Skin epidermis (tissue), 12 donors: Measurements from ENCODE around the gene NAIF1.
"Not testable (repeated sequence)": the region's sequence is repeated elsewhere in the genome, so short reads cannot be mapped to it uniquely, and the experiment has no call there.

Experiments
- H3K27ac ChIP-seq, 21 experiments: fragments of 200-600 bp; sonication (generic) in 11 of 21; one replicate each; pipeline ENCODE4 v1.5.0; 2020; ENCODE audit warnings: mild to moderate bottlenecking in 3 of 21, inconsistent platforms in 2 of 21, moderate library complexity in 2 of 21
- H3K4me3 ChIP-seq, 7 experiments: fragments of 200-600 bp; sonication (generic) in 2 of 7; one replicate each; pipeline ENCODE4 v1.5.0; 2020; ENCODE audit warnings: inconsistent platforms in 2 of 7, mild to moderate bottlenecking in 2 of 7, moderate library complexity in 1 of 7

Gene NAIF1

DNA sequence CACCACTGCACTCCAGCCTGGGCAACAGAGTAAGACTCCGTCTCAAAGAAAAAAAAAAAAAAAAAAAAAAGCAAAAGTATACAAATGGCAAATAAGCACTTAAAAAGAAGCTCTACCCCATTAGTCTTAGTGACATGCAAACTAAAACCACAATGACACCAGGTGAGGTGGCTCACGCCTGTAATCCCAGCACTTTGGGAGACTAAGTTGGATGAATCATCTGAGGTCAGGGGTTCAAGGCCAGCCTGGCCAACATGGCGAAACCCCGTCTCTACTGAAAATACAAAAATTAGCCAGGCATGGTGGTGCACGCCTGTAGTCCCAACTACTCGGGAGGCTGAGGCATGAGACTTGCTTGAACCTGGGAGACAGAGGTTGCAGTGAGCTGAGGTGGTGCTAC is 21.7 kb downstream of the NAIF1 start:
- not testable (repeated sequence) for H3K4me3 ChIP-seq

DNA sequence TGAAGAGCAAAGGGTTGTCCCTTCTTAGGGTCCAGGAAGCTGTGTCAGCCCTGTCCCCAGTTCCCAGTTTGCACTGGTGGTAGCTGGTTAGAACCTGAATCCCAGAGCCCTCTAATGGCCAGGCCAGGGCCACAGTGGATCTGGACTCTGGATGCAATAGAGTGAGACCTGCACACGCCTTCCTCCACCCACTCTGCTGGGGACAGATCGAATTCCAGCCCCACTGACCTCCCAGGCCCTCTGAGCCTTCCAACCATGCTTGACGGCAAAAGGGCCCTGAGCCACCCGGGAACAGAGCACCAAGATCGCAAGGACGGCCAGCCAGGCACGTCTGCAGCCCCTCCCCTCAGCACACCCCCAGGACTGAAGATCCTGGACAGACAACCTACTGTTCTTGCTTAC is 23.7 kb downstream of the NAIF1 start:
- Histone ChIP-seq H3K4me3 (no peak overlapping the region), H3K27ac (no peak overlapping the region)

More for the DNA sequence above, 21.7 kb downstream of the NAIF1 start:
- not testable (repeated sequence) for H3K27ac ChIP-seq

DNA sequence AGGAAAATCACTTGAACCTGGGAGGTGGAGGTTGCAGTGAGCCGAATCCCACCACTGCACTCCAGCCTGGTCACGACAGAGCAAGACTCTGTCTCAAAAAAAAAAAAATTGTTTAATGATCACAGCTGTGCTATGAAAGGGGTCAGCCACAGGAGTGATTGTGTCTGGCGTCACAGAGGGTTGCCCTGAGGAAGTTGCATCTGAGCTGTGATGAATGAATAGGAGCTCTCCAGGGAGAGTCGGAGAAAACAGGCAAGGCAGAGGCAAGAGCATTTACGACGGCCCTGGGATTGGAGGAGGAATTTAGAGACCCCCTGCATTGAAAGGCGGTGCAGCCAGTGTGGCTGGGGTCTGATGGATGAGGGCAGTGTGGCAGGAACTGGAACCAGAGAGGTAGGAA is 25.1 kb downstream of the NAIF1 start:
- Histone ChIP-seq H3K27ac (no peak overlapping the region), H3K4me3 (no peak overlapping the region)

DNA sequence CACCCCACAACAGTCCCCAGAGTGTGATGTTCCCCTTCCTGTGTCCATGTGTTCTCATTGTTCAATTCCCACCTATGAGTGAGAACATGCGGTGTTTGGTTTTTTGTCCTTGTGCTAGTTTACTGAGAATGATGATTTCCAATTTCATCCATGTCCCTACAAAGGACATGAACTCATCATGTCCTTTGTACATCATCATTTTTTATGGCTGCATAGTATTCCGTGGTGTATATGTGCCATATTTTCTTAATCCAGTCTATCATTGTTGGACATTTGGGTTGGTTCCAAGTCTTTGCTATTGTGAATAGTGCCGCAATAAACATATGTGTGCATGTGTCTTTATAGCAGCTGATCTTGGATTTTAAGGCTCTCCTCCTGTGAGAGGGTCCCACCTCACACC is 26.3 kb downstream of the NAIF1 start:
- H3K4me3 ChIP-seq, H3K27ac ChIP-seq: not testable (repeated sequence)

DNA sequence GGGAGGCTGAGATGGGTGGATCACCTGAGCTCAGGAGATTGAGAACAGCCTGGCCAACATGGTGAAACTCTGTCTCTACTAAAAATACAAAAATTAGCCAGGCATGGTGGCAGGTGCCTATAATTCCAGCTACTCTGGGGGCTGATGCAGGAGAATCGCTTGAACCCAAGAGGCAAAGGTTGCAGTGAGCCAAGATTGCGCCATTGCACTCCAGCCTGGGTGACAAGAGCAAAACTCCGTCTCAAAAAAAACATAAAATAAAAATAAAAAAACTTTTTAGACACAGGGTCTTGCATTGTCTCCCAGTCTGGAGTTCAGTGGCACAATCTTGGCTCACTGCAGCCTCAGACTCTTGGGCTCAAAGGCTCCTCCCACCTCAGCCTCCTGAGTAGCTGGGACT is 30.6 kb downstream of the NAIF1 start:
- H3K4me3 ChIP-seq, H3K27ac ChIP-seq: not testable (repeated sequence)

DNA sequence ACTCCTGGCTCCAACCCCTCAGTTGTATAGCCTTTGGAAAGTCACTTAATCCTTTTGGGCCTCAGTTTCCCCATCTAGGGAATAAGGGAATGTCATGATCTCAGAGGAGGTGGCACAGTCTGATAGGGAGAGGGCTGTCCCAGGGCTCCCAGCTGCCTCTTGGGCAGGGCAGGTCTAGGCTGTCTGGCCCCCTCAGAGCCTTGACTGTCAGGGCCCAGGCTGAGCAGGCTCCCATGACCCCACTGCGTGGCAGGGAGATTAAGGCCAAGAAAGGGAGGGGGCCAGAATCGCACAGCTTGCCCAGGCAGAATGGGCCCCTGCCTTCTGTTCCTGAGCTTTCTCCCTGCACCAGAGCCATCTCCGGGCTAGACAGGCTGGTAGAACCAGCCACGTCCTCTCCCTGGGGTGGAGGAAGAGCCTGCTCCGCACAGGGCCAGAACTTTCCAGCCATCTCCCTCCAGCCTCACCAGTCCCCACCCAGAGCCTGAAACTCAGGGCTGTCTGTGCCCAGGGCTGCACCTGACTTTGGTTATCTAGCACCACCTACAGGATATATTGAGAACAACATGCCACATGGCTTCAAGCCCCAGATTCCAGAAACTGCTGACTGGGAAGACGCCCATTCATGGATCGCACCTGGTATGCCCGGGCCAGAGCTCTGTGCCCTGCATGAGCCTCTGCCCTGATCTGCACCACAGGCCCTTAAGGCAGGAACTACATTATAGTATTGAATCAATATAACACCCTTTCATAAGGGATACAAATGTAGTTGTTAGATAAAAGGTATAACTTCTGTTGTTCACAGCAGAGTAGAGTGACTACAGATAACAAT is 32.1 kb downstream of the NAIF1 start:
- peak overlapping the region in 14 of 21 experiments; percentile 19 to 79 (median 58) for H3K27ac ChIP-seq
- no peak overlapping the region for H3K4me3 ChIP-seq

DNA sequence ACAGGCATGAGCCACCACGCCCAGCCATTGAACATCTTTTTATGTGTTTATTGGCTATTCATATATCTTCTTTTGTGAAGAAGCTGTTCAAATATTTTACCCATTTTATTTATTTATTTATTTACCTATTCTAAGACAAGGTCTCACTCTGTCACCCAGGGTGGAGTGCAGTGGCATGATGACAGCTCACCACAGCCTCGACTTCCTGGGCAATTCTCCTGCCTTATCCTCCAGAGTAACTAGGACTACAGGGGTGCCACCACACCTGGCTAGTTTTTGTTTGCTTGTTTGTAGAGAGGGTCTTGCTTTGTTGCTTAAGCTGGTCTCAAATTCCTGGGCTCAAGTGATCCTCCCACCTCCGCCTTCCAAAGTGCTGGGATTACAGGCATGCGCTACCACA is 33.5 kb downstream of the NAIF1 start:
- Histone ChIP-seq H3K27ac (peak overlapping the region in 5 of 21 experiments; percentile 27 to 74 (median 44)), H3K4me3 (no peak overlapping the region)

DNA sequence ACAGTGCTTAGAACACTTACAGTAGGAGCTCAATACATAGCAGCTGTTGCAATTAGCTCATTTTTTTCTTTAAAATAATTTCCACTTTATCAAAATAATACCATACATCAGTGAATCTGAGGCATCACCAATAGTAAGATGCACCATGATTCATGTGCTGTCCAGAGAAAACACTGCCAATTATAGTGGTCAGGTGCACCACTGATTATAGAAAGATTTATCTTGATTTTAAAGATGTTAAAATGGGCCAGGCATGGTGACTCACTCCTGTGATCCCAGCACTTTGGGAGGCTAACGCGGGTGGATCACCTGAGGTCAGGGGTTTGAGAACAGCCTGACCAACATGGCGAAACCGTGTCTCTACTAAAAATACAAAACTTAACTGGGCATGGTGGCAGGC is 39.4 kb downstream of the NAIF1 start:
- peak overlapping the region in 12 of 21 experiments; percentile 8 to 95 (median 68) for H3K27ac ChIP-seq
- H3K4me3 ChIP-seq, result no peak overlapping the region

DNA sequence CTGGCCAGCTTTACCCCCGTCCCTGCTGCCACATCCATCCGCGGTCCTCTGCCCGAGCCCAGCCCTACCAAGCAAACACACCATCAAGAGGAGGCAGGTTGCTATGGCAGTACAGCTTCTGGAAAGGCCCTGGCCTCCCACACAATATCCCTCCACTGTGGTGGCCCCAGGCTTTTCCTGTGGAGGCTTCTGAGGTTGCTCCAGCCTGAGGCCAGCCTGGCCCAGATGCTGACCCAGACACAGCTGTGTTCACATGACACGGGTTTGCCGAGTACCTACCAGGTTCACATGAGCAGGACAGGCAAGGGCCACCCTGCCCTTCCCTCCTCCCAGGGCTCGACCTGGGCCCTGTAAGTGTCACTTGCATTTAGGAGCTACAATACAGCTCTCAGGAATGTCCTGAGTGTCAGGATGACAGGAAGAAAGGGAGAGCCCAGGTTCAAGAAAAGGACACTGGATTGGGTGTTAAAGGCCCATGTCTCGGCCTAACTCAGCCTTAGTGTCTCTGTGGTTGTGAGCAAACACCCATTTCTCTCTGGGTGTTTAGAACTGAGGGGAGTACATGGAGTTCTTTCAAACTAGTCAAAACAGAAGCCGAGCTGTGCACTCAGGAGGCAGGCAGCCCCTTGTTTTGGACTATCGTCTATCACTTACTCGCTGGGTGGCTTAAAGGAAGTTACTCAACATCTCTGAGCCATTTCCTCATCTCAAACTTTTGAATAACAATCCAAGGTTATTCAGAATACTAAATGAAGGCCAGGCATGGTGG is 40.2 kb downstream of the NAIF1 start:
- Histone ChIP-seq H3K27ac (peak overlapping the region in 19 of 21 experiments; percentile 5 to 95 (median 67)), H3K4me3 (no peak overlapping the region)

DNA sequence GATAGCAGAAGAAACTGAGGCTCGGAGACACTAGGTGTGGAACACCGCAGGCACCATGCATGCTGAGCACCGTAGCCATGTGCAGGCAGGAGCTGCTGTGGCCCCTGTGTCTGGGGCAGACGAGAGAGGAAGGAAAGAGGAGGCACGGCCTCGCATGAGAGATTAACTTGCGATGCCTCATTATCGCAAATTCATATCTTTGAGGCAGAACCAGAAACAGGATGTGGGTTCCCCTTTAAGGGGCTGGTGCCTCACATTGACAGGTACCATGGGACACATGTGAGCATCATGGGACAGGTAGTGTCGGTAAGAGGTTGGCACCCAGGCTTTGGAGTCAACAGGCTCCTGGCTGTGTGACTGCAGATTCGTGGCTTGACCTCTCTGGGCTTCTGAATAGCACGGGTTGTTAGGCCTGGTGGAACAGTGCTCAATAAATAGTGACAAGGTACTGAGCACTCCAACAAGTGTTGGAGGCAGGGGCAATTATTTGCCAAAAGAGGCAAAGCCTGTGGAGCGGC is 40.8 kb downstream of the NAIF1 start:
- Histone ChIP-seq H3K4me3 (no peak overlapping the region), H3K27ac (peak overlapping the region in 18 of 21 experiments; percentile 5 to 95 (median 68))

DNA sequence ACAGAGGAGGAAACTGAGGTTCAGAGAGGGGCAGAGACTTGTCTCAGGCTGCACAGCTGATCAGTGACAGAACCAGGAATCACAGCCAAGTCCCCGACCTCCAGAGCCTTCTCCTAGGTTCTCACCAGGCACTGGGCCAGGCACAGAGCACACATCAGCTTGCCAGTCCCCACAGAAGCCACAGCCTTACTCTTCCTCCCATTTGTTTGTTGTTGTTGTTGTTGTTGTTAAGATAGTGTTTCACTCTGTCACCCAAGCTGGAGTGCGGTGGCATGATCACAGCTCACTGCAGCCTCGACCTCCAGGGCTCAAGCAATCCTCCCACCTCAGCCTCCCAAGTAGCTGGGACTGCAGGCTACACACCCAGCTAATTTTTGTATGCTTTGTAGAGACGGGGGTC is 41.4 kb downstream of the NAIF1 start:
- peak overlapping the region in 14 of 21 experiments; percentile 4 to 95 (median 56) for H3K27ac ChIP-seq

DNA sequence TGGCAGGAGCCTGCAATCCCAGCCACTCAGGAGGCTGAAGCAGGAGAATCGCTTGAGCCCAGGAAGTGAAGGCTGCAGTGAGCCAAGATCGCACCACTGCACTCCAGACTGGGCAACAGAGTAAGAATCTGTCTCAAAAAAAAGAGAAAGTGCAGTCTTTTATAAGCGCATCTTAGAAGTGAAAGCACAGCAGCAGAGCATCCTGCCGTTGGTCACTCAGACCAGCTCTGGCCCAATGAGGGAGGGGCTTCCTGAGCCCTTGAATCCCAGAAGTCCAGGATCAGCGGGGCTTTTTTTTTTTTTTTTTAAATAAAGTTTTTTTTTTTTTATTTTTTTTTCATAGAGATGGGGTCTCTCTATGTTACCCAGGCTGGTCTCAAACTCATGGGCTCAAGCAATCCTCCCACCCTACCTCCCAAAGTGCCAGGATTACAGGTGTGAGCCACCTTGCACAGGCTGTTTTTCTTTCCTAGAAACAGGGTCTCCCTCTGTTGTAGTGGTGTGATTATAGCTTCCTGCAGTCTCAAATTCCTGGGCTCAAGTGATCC is 42.3 kb downstream of the NAIF1 start:
- Histone ChIP-seq H3K4me3 (no peak overlapping the region), H3K27ac (peak overlapping the region in 9 of 21 experiments; percentile 15 to 95 (median 80))

More for the DNA sequence above, 41.4 kb downstream of the NAIF1 start:
- no peak overlapping the region for H3K4me3 ChIP-seq

DNA sequence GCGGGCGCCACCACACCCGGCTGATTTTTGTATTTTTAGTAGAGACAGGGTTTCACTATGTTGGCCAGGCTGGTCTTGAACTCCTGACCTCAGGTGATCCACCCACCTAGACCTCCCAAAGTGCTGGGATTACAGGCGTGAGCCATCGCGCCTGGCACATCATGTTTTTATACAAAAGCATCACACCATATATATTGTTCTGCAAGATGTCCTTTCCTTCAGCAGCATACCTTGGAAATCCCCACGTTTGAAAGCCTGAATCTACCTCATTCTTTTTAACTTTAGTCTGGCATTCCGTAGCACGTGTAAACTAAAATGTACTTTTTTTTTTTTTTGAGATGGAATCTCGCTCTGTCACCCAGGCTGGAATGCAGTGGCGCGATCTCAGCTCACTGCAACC is 43.4 kb downstream of the NAIF1 start:
- H3K4me3 ChIP-seq, result not testable (repeated sequence)
- peak overlapping the region in 1 of 21 experiments; percentile 67 for H3K27ac ChIP-seq

DNA sequence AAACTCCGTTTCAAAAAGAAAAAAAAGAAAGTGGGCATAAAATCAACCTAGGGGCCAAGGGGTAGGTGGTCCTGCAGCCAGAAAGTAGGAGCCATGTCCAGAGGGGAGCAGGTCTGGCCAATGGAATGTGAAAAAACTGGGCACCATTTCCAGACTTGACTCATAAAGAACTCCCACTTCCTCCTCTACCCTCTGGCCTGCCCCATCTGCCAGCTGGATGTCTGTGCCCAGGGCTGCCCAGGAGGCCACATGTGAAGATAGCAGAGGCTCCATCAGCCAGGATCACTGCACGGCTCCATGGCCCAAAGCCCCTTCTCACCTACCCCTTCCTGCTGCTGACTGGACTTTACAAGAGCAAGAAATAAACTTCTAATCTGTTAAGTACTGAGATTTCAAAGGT is 44.2 kb downstream of the NAIF1 start:
- H3K27ac ChIP-seq, result peak overlapping the region in 3 of 21 experiments; percentile 27 to 67 (median 45)
- no peak overlapping the region for H3K4me3 ChIP-seq

DNA sequence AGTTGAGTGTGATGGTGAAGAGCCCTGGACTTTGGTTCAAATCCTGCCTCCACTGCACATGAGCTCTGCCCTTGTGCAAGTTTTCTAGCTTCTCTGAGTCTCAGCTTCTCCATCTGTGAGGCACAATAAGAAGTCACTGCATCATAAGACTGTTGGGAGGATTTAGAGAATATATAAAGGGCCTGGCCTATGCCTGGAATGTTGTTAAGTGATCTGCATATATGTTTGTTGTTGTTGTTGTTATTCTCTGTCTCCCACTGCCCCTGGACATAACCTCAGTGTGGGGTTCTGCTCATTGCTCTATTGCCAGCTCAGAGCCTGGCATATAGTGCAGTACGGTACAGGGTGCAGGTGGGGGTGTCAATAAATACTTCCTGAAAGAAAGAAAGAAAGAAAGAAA is 46.0 kb downstream of the NAIF1 start:
- Histone ChIP-seq H3K4me3 (no peak overlapping the region), H3K27ac (peak overlapping the region in 2 of 21 experiments; percentile 10 to 67)

DNA sequence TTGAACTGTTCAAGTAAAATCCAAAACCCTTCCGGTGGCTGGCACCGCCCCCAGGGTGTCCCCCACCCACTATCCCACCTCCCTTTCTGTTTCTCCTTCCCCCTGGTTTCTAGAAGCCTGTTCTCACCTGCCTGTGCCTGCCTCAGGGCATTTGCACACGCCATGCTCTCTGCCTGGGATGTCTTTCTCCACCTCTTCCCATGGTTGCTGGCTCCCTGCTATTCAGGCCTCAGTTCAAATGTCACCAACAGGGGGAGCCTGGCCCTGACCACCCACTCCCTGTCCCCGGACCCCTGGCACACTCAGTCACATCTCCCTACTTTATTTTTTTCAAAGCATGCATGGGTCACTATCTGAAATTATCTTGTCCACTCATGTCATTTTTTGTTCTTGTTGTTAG is 46.4 kb downstream of the NAIF1 start:
- no peak overlapping the region for H3K4me3 ChIP-seq
- H3K27ac ChIP-seq, result peak overlapping the region in 2 of 21 experiments; percentile 10 to 20

DNA sequence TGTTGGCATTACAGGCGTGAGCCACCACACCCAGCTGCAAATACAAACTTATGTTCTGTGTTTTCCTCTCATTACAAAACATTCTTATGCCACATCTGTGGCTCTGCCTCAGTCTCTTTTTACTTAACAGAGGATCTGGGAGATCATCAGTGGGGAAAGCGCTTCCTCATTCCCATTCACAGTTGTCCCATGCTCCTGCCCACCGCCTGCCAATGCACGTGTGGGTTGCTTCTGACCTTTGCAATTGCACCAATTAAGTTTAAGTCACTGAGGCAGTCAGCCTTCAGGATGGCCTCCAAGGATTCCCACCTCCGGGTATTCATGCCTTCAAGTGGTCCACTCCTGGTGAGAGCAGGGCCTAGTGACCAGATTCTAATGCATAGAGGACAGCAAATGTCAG is 51.4 kb downstream of the NAIF1 start:
- Histone ChIP-seq H3K27ac (no peak overlapping the region), H3K4me3 (no peak overlapping the region)
